ENCODE results near the gene C1orf74. TPM values are rescaled to one million over a fixed set of nuclear protein-coding genes. Genes with fewer than 3 reads are reported as not detected.
A peak's percentile ranks its signal among the peaks of the same experiment; 100 is the strongest.

Gene C1orf74
- total and polyA plus RNA-seq, 2 donors (not counting 3 experiments of a cell fraction or from before 2014, with no cell fraction given): 2.4 to 3.0 TPM

DNA sequence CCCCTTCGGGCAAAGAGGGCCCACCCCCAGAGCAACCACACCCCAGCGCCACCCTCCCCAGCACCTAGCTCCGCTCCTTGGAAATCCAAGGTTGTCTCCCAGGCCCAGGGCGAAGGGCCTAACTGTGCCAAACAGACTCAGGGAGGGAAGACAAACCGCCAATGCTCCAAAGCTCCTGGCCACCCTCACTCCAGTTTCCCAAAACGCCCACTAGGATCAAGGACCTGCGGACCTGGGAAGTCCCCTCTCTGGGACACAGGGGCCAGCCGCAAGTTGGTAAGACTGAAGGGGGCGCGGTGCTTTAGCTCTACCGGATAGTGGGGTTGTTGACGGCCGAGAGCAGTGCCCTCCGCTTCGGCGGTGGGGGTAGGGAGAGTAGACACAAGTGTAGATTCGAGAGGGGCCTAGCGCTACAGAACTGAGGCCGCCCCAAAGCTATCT, 21.0 kb upstream of the C1orf74 start:
- intact Hi-C loops (cut with micrococcal nuclease): no loop called here
- H3K9ac ChIP-seq (replicated peaks; ENCODE audit: extremely low read depth, insufficient read depth, low read length): peak overlapping the region; percentile 57
- no peaks in the 10 kb centered on the region for H3K27me3 ChIP-seq (ENCODE audit: control insufficient read depth in 2 of 2, insufficient read depth in 2 of 2, low read length in 2 of 2)
- TF ChIP-seq GATA2 (IDR thresholded peaks at IDR 0.05; ENCODE audit: insufficient read depth, insufficient read length, low read depth, low read length): no peak
- TF ChIP-seq CTCF (IDR thresholded peaks at IDR 0.05; ENCODE audit: extremely low read depth in 1 of 2, insufficient read depth in 1 of 2, low read depth in 1 of 2, low read length in 2 of 2): peak in 1 of 2 donors; percentile 8
- TF ChIP-seq MAX (IDR thresholded peaks at IDR 0.05; ENCODE audit: insufficient read depth, insufficient read length): no peak
- TF ChIP-seq JUN (IDR thresholded peaks at IDR 0.05; ENCODE audit: borderline replicate concordance, insufficient read depth, insufficient read length, low read depth): no peak
- no peak for TF ChIP-seq POLR2A (IDR thresholded peaks at IDR 0.05; ENCODE audit: low read depth, low read length)
- TF ChIP-seq POLR2AphosphoS5 (IDR thresholded peaks at IDR 0.05; ENCODE audit: insufficient read depth, low read depth, low read length): no peak
- TF ChIP-seq EZH2 (IDR thresholded peaks at IDR 0.05; ENCODE audit: borderline replicate concordance, low read depth, low read length, severe bottlenecking): no peak
- TF ChIP-seq MYC (IDR thresholded peaks at IDR 0.05; ENCODE audit: low read depth, low read length): no peak
- no peak for TF ChIP-seq FOS (IDR thresholded peaks at IDR 0.05; ENCODE audit: borderline replicate concordance, insufficient read depth, low read length)
- CTCF ChIA-PET: interaction anchor here (2.7 kb wide), 1 partner anchor 18 kb away, joined by 13 read pairs; no protein-coding TSS in a partner anchor
- no TSS peak for BruUV-seq (replicated peaks)
- H3K36me3 ChIP-seq (ENCODE audit: control insufficient read depth in 2 of 2, extremely low read depth in 1 of 2, insufficient read depth in 2 of 2, low read length in 2 of 2): no peaks in the 10 kb centered on the region
- dilution Hi-C loops (cut with MboI; ENCODE audit: extremely low pct_ligation_motif_present, low sequenced_read_pairs): no loop called here
- H3K9me1 ChIP-seq (replicated peaks; ENCODE audit: control insufficient read depth, extremely low read depth, insufficient read depth, low read length): no peaks in the 10 kb centered on the region
- DNase-seq (ENCODE audit: low read depth, low spot score): peak; percentile 37
- no peaks in the 10 kb centered on the region for H3K79me2 ChIP-seq (ENCODE audit: control insufficient read depth, insufficient read depth, low read length)
- H3K27ac ChIP-seq (ENCODE audit: insufficient read depth, low read depth, low read length): peak overlapping the region; percentile 4
- POLR2A ChIA-PET: interaction anchor here (1.6 kb wide), 1 partner anchor 18 kb away, joined by 3 read pairs; no protein-coding TSS in a partner anchor
- no peak for FAIRE-seq
- peak overlapping the region; percentile 57 for H3K4me2 ChIP-seq (ENCODE audit: insufficient read depth, low read length)
- H2AFZ ChIP-seq (ENCODE audit: low read depth, low read length): peak overlapping the region; percentile 16
- no peaks in the 10 kb centered on the region for H3K9me3 ChIP-seq (replicated peaks; ENCODE audit: control insufficient read depth, insufficient read depth, low read length)
- H4K20me1 ChIP-seq (replicated peaks; ENCODE audit: control insufficient read depth, extremely low read depth, insufficient read depth, low read length): no peaks in the 10 kb centered on the region
- H3K4me1 ChIP-seq (ENCODE audit: control insufficient read depth, extremely low read depth, insufficient read depth, low read length): peaks cover 44% of the 10 kb centered on the region
- peak overlapping the region in 2 of 3 experiments; percentile 51 to 81 for H3K4me3 ChIP-seq (replicated peaks in 1 of 3; ENCODE audit: insufficient read depth in 1 of 3, low read depth in 1 of 3, low read length in 3 of 3)
